Adrenal gland (tissue), 5 donors: ENCODE results near the gene GNG2.

Experiments used
- POLR2A ChIP-seq, 2 donors: fragments of 450-650 bp; IDR thresholded peaks; one replicate each; pipeline ENCODE4 v1.6.1; 2017; ENCODE audit warnings: antibody characterized with exemption in 2 of 2, mild to moderate bottlenecking in 2 of 2, moderate library complexity in 1 of 2
- TF ChIP-seq, protein P1 (sequence below), 6 experiments: fragments of 450-650 bp in 4 of 6; fragments of 200-600 bp in 2 of 6; sonication (generic) in 1 of 6; IDR thresholded peaks; 1 replicate in 5 of 6; 2 replicates in 1 of 6; pipeline versions ENCODE4 v1.5.1 to v1.8.0; 2016 to 2021; ENCODE audit warnings: antibody characterized with exemption in 6 of 6, mild to moderate bottlenecking in 2 of 6, moderate library complexity in 1 of 6
- donor health status: DM: no; HTN: no; CAD: no.

DNA sequence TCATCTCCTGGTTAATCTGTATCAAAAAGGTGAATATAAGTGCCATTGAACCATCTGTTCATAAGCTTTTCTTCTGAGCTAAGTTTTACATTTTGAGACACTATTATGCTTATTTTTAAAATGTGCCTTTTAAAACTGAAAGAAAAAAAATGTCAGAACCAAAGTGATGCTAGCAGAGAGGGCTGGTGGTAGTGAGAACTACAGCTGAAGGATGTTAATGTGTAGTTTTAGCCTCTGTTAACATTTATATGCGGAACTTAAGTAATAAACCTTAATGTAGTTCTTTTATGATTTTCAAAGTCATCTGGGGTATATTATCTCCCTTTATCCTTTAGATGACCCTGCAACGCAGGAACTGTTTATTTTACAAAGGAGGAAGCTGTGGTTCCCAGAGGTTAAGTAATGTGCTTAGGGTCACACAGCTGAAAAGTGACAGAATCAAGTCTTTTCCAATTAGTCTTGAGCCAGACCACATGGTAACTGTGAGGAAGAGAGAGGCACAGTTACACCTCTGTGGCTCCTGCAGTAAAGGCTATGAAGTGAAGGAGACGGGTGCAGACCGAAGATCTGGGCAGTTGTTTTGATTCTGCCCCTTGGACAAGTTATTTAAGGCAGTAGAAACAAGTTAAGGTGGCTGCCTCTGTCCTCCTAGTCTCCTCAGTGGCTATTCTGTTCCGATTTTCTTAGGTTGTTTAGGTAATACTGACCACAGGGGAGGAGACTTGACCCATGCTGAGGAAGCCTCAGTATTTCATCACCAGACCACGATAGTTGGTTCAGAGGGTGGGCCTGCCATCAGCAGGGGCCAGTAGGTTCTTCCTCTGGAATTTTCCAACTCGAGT, 23.9 kb downstream of the GNG2 start:
- TF ChIP-seq, protein P1, sequence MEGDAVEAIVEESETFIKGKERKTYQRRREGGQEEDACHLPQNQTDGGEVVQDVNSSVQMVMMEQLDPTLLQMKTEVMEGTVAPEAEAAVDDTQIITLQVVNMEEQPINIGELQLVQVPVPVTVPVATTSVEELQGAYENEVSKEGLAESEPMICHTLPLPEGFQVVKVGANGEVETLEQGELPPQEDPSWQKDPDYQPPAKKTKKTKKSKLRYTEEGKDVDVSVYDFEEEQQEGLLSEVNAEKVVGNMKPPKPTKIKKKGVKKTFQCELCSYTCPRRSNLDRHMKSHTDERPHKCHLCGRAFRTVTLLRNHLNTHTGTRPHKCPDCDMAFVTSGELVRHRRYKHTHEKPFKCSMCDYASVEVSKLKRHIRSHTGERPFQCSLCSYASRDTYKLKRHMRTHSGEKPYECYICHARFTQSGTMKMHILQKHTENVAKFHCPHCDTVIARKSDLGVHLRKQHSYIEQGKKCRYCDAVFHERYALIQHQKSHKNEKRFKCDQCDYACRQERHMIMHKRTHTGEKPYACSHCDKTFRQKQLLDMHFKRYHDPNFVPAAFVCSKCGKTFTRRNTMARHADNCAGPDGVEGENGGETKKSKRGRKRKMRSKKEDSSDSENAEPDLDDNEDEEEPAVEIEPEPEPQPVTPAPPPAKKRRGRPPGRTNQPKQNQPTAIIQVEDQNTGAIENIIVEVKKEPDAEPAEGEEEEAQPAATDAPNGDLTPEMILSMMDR (IDR thresholded peaks at IDR 0.05) = no peak
- no peak for TF ChIP-seq POLR2A (IDR thresholded peaks at IDR 0.05)
